ENCODE results near the gene REG4. TPM values are rescaled to one million over a fixed set of nuclear protein-coding genes. Genes with fewer than 3 reads are reported as not detected.

Gene REG4
- total and polyA plus RNA-seq, 2 donors (not counting 3 experiments of a cell fraction or from before 2014, with no cell fraction given): not detected

- no peaks in the 10 kb centered on the region for H3K4me1 ChIP-seq (ENCODE audit: control insufficient read depth, extremely low read depth, insufficient read depth, low read length)
- no peak overlapping the region for H3K9ac ChIP-seq (replicated peaks; ENCODE audit: extremely low read depth, insufficient read depth, low read length)
- dilution Hi-C loops (cut with MboI; ENCODE audit: extremely low pct_ligation_motif_present, low sequenced_read_pairs) (no loop called here), intact Hi-C loops (cut with micrococcal nuclease) (no loop called here)
- no peak overlapping the region for H3K4me2 ChIP-seq (ENCODE audit: insufficient read depth, low read length)
- no peaks in the 10 kb centered on the region for H3K9me1 ChIP-seq (replicated peaks; ENCODE audit: control insufficient read depth, extremely low read depth, insufficient read depth, low read length)
- CTCF ChIA-PET: no interaction called here
- DNase-seq (ENCODE audit: low read depth, low spot score): no peak
- no peak overlapping the region for H3K4me3 ChIP-seq (replicated peaks in 1 of 3; ENCODE audit: insufficient read depth in 1 of 3, low read depth in 1 of 3, low read length in 3 of 3)
- BruUV-seq (replicated peaks): no TSS peak
- H3K79me2 ChIP-seq (ENCODE audit: control insufficient read depth, insufficient read depth, low read length): no peaks in the 10 kb centered on the region
- no peaks in the 10 kb centered on the region for H3K9me3 ChIP-seq (replicated peaks; ENCODE audit: control insufficient read depth, insufficient read depth, low read length)
- no peak overlapping the region for H3K27ac ChIP-seq (ENCODE audit: insufficient read depth, low read depth, low read length)
- H4K20me1 ChIP-seq (replicated peaks; ENCODE audit: control insufficient read depth, extremely low read depth, insufficient read depth, low read length): no peaks in the 10 kb centered on the region
- POLR2A ChIA-PET: no interaction called here
- no peak overlapping the region for H2AFZ ChIP-seq (ENCODE audit: low read depth, low read length)
- FAIRE-seq: no peak
- H3K36me3 ChIP-seq (ENCODE audit: control insufficient read depth in 2 of 2, extremely low read depth in 1 of 2, insufficient read depth in 2 of 2, low read length in 2 of 2): no peaks in the 10 kb centered on the region
- H3K27me3 ChIP-seq (ENCODE audit: control insufficient read depth in 2 of 2, insufficient read depth in 2 of 2, low read length in 2 of 2): peaks cover 7 to 33% of the 10 kb centered on the region in 2 experiments
- no peak for TF ChIP-seq JUN (IDR thresholded peaks at IDR 0.05; ENCODE audit: borderline replicate concordance, insufficient read depth, insufficient read length, low read depth)
- no peak for TF ChIP-seq POLR2AphosphoS5 (IDR thresholded peaks at IDR 0.05; ENCODE audit: insufficient read depth, low read depth, low read length)
- no peak for TF ChIP-seq GATA2 (IDR thresholded peaks at IDR 0.05; ENCODE audit: insufficient read depth, insufficient read length, low read depth, low read length)
- no peak for TF ChIP-seq EZH2 (IDR thresholded peaks at IDR 0.05; ENCODE audit: borderline replicate concordance, low read depth, low read length, severe bottlenecking)
- TF ChIP-seq FOS (IDR thresholded peaks at IDR 0.05; ENCODE audit: borderline replicate concordance, insufficient read depth, low read length): no peak
- TF ChIP-seq POLR2A (IDR thresholded peaks at IDR 0.05; ENCODE audit: low read depth, low read length): no peak
- no peak for TF ChIP-seq CTCF (IDR thresholded peaks at IDR 0.05; ENCODE audit: extremely low read depth in 1 of 2, insufficient read depth in 1 of 2, low read depth in 1 of 2, low read length in 2 of 2)
- TF ChIP-seq MYC (IDR thresholded peaks at IDR 0.05; ENCODE audit: low read depth, low read length): no peak
- no peak for TF ChIP-seq MAX (IDR thresholded peaks at IDR 0.05; ENCODE audit: insufficient read depth, insufficient read length)
These were observed 58.7 kb downstream of the REG4 start for GRCh38 chr1:119752592-119752991.
